Kidney epithelial cell (primary cell): ENCODE measurements around the gene GMNC. TPM values are rescaled to one million over a fixed set of nuclear protein-coding genes. Genes with fewer than 3 reads are reported as not detected.

Experiments used
- DNase-seq: peaks from one replicate; pipeline ENCODE4 v3.0.0-alpha.2; 2010; ENCODE audit warnings: low read depth
- H3K27me3 ChIP-seq: 2 replicates; pipeline ENCODE4 v1.6.0; 2011; ENCODE audit warnings: low read length; ENCODE audit not compliant: control insufficient read depth, insufficient read depth
- H3K36me3 ChIP-seq: 2 replicates; pipeline ENCODE4 v1.5.1; 2011; ENCODE audit warnings: low read length; ENCODE audit not compliant: control insufficient read depth, insufficient read depth
- H3K4me3 ChIP-seq: 2 replicates; pipeline ENCODE4 v1.5.1; 2011; ENCODE audit warnings: low read depth, mild to moderate bottlenecking, control low read depth, low read length
- CTCF ChIP-seq: IDR thresholded peaks from 2 replicates; pipeline ENCODE4 v1.5.1; 2011; ENCODE audit warnings: mild to moderate bottlenecking, moderate library complexity, low read length, control low read depth, inconsistent platforms; ENCODE audit not compliant: insufficient read depth, poor library complexity, severe bottlenecking
- total RNA-seq: library from RNA; depleted of rRNA; stranded (reverse); fragments of >200 nt; gene quantifications from 2 replicates; pipeline ENCODE4 v1.2.3, GENCODE V29; 2015

The GMNC gene
- total RNA-seq, 1 donor from 2014 or later: 0.38 TPM

GRCh38 chr3:190860521-190860920 lies 2.0 kb downstream of the GMNC start:
- Histone ChIP-seq H3K4me3 (no peak overlapping the region), H3K27me3 (no peaks in the 10 kb centered on the region), H3K36me3 (no peaks in the 10 kb centered on the region)
- no peak for DNase-seq
- TF ChIP-seq CTCF: no peak

GRCh38 chr3:190855151-190855550 lies 7.3 kb downstream of the GMNC start:
- Histone ChIP-seq H3K27me3 (no peaks in the 10 kb centered on the region), H3K36me3 (no peaks in the 10 kb centered on the region), H3K4me3 (no peak overlapping the region)
- no peak for DNase-seq
- no peak for TF ChIP-seq CTCF

DNA sequence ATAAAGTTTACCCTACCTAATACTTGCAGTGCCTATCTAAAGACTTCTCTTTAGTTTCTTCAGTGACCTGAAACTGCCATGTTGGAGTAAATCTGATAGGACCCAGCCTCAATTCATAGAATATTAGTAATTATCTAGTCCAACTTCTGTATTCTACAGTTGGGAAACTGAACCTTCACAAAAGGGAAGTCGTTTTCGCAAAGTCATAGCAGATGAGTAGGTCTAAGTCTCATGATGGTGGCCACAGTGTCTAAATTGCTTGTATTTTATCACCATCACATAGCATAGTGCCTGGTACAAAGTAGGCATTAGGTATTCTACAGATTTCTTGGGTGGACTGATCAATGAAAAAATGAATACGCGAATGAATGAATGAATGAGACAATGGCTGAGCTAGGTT lies 8.4 kb downstream of the GMNC start:
- no peak for DNase-seq
- no peak for TF ChIP-seq CTCF
- Histone ChIP-seq H3K27me3 (no peaks in the 10 kb centered on the region), H3K4me3 (no peak overlapping the region), H3K36me3 (no peaks in the 10 kb centered on the region)

GRCh38 chr3:190853464-190853863 lies 9.0 kb downstream of the GMNC start:
- DNase-seq: no peak
- H3K27me3 ChIP-seq: no peaks in the 10 kb centered on the region
- no peak for TF ChIP-seq CTCF
- no peak overlapping the region for H3K4me3 ChIP-seq
- no peaks in the 10 kb centered on the region for H3K36me3 ChIP-seq

DNA sequence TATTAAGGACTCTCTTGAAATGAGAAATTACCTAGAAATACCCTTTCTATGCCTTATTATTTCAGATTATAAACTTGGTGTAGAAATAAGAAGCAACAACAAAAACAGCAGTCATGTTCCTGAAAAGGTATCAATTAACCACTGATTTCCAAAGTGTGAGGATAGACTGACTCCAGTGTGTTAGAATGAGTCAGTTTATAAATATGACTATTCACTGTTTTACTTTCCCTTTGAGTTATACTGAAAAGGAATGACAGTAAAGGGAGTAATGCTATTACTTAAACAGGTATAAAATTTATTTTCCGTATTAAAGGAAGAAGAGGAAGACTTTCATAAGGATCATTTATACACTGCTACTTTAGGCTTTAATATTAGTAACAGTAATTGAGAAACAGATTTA lies 12.9 kb downstream of the GMNC start:
- TF ChIP-seq CTCF: no peak
- Histone ChIP-seq H3K4me3 (no peak overlapping the region), H3K36me3 (no peaks in the 10 kb centered on the region), H3K27me3 (no peaks in the 10 kb centered on the region)
- DNase-seq: no peak

DNA sequence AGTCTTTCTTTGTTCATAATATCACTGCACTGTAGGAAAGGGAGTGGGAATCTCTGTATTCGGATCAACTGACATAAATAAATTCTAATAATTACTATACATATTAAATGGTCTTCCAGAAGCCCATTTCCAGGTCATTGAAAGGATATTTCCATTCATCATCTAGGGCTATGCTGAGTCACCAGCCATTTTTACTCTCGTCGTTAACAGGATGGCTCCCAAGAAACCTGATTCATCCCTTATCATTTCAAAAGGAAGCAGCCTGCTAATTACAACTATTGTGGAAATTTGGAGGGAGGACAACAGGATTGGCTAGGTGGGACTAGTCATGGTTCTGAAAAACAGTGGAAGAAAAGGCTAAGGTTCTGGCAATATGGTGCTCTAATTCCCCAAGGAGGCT lies 13.6 kb downstream of the GMNC start:
- Histone ChIP-seq H3K36me3 (no peaks in the 10 kb centered on the region), H3K4me3 (no peak overlapping the region), H3K27me3 (no peaks in the 10 kb centered on the region)
- DNase-seq: no peak
- TF ChIP-seq CTCF: no peak
